Smooth muscle cell (in vitro differentiated cells): ENCODE measurements around the gene DPYD. TPM values are rescaled to one million over a fixed set of nuclear protein-coding genes. Genes with fewer than 3 reads are reported as not detected.

Experiments
- DNase-seq: peaks from one replicate; lab custom pipeline; 2025; ENCODE audit not compliant: unreplicated experiment; lab: John Stamatoyannopoulos, UW
- H2AFZ ChIP-seq: fragments of 200-600 bp; sonication (generic); 2 replicates; pipeline ENCODE4 v1.6.0; 2016; ENCODE audit warnings: antibody characterized with exemption, low read depth, mild to moderate bottlenecking
- H3F3A ChIP-seq: fragments of 200-600 bp; sonication (generic); 2 replicates; pipeline ENCODE4 v1.6.0; 2017; ENCODE audit warnings: antibody characterized with exemption, low read depth
- H3K27ac ChIP-seq: fragments of 200-600 bp; sonication (generic); 2 replicates; pipeline ENCODE4 v1.5.1; 2016; ENCODE audit warnings: low read depth, mild to moderate bottlenecking
- H3K27me3 ChIP-seq: fragments of 200-600 bp; sonication (generic); 2 replicates; pipeline ENCODE4 v1.6.1; 2016; ENCODE audit warnings: low read depth, mild to moderate bottlenecking
- H3K36me3 ChIP-seq: fragments of 200-600 bp; sonication (generic); 2 replicates; pipeline ENCODE4 v1.5.1; 2016; ENCODE audit warnings: low read depth
- H3K4me1 ChIP-seq: fragments of 200-600 bp; sonication (generic); 2 replicates; pipeline ENCODE4 v1.5.1; 2016; ENCODE audit warnings: low read depth
- H3K4me2 ChIP-seq: fragments of 200-600 bp; sonication (generic); 2 replicates; pipeline ENCODE4 v1.6.0; 2016; ENCODE audit warnings: mild to moderate bottlenecking
- H3K4me3 ChIP-seq: fragments of 200-600 bp; sonication (generic); 2 replicates; pipeline ENCODE4 v1.5.1; 2016; ENCODE audit warnings: mild to moderate bottlenecking
- H3K79me2 ChIP-seq: fragments of 200-600 bp; sonication (generic); 2 replicates; pipeline ENCODE4 v1.6.0; 2016; ENCODE audit warnings: low read depth, mild to moderate bottlenecking
- H3K9ac ChIP-seq: fragments of 200-600 bp; sonication (generic); 2 replicates; pipeline ENCODE4 v1.6.0; 2016; ENCODE audit warnings: low read depth
- H3K9me3 ChIP-seq: fragments of 200-600 bp; sonication (generic); replicated peaks from 2 replicates; pipeline ENCODE4 v1.5.1; 2016; ENCODE audit warnings: low read depth
- H4K20me1 ChIP-seq: fragments of 200-600 bp; sonication (generic); 2 replicates; pipeline ENCODE4 v1.6.0; 2016; ENCODE audit warnings: low read depth
- WGBS: methylation state at CpG from one replicate; pipeline ENCODE4 v1.1.7; 2016; ENCODE audit warnings: low lambda C conversion rate; 5-methylcytosine and 5-hydroxymethylcytosine counted together
- polyA plus RNA-seq: library from polyadenylated mRNA; unstranded; fragments of >200 nt; fragmentation: Nextera tagmentation; extraction: Ambion mirVana; gene quantifications from 2 replicates; pipeline ENCODE4 v1.2.1, GENCODE V29; 2016
- total RNA-seq: library from RNA; depleted of rRNA; stranded (reverse); fragments of >200 nt; gene quantifications from 2 replicates; pipeline ENCODE4 v1.2.3, GENCODE V29; 2014
- TF ChIP-seq, protein P1 (sequence below): fragments of 200-600 bp; sonication (generic); IDR thresholded peaks from 2 replicates; pipeline ENCODE4 v1.5.1; 2017; ENCODE audit warnings: borderline replicate concordance, mild to moderate bottlenecking, antibody characterized with exemption; ENCODE audit not compliant: insufficient read depth, poor library complexity, severe bottlenecking

The DPYD gene
- total and polyA plus RNA-seq, 2 experiments from 2014 or later = 1.8 to 2.0 TPM

DNA sequence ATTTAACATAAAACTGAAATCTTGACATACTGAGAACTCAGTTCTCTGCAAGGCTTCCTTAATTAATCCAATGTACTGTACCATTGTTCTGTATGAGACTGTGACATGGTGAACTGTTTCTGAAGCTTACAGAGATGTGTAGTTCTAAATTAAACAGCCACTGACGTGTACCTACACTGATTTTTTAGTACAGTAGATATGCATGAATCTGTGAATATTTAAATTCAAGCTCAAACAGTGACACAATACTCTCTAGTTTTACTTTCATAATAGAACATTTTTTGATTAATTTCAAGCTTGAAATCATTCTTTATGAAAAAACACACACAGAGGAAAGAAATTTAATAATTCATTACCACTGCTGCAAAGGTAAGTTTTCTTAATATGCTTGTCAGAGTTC, 621.9 kb downstream of the DPYD start:
- no peaks in the 10 kb centered on the region for H3K9me3 ChIP-seq
- H2AFZ ChIP-seq = no peak overlapping the region
- no peaks in the 10 kb centered on the region for H3K36me3 ChIP-seq
- WGBS = 92% methylated on average over 1 of the region's 1 CpG
- H4K20me1 ChIP-seq = no peaks in the 10 kb centered on the region
- H3F3A ChIP-seq = no peaks in the 10 kb centered on the region
- no peak overlapping the region for H3K4me2 ChIP-seq
- H3K27me3 ChIP-seq = peaks cover 8% of the 10 kb centered on the region
- no peak overlapping the region for H3K9ac ChIP-seq
- no peak overlapping the region for H3K27ac ChIP-seq
- TF ChIP-seq, protein P1, sequence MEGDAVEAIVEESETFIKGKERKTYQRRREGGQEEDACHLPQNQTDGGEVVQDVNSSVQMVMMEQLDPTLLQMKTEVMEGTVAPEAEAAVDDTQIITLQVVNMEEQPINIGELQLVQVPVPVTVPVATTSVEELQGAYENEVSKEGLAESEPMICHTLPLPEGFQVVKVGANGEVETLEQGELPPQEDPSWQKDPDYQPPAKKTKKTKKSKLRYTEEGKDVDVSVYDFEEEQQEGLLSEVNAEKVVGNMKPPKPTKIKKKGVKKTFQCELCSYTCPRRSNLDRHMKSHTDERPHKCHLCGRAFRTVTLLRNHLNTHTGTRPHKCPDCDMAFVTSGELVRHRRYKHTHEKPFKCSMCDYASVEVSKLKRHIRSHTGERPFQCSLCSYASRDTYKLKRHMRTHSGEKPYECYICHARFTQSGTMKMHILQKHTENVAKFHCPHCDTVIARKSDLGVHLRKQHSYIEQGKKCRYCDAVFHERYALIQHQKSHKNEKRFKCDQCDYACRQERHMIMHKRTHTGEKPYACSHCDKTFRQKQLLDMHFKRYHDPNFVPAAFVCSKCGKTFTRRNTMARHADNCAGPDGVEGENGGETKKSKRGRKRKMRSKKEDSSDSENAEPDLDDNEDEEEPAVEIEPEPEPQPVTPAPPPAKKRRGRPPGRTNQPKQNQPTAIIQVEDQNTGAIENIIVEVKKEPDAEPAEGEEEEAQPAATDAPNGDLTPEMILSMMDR = no peak
- DNase-seq = no peak
- no peak overlapping the region for H3K4me3 ChIP-seq
- no peaks in the 10 kb centered on the region for H3K4me1 ChIP-seq
- no peaks in the 10 kb centered on the region for H3K79me2 ChIP-seq

DNA sequence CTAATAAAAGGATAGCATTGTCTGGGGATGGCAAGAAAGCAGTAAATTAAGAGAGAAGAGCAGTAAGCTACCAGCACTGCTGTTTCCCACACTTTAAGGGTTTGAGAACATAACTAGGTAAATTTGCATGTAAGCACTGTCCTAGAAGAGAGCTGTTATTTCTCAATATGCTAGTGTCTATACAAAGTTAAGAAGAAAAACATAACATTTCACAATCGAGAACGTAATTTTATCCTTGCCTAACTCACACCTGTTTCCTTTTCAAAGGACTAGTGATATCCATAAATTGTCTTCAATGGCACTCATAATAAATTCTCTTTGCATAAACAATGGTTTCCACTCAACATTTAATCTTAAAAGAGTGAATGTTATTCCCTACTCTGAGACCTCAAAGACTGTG, 623.2 kb downstream of the DPYD start:
- Histone ChIP-seq H3K4me1 (no peaks in the 10 kb centered on the region), H3F3A (no peaks in the 10 kb centered on the region), H3K9ac (no peak overlapping the region), H3K27ac (no peak overlapping the region), H3K27me3 (peaks cover 4% of the 10 kb centered on the region), H2AFZ (no peak overlapping the region), H3K79me2 (no peaks in the 10 kb centered on the region), H3K36me3 (no peaks in the 10 kb centered on the region), H3K4me3 (no peak overlapping the region), H3K4me2 (no peak overlapping the region), H3K9me3 (no peaks in the 10 kb centered on the region), H4K20me1 (no peaks in the 10 kb centered on the region)
- DNase-seq = no peak
- 98% methylated on average over 2 of the region's 2 CpGs for WGBS
- TF ChIP-seq, protein P1 = no peak

DNA sequence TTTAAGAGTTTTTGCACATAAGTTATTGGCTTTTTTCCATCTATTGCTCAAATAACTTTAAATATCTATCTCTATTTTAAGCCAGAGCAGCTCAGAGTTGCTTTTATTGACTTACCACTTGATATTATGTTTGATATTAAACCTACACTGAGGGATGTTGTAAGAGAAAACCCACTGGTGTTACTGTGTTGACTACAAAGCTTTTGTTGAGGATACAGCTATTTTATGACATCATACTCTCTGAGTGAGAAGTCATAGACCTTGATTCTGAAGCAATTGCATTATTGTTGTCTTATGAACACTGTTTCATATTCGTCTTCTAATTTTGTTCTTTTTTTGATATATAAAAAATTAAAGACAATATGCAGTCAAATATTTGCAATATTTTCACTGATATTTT, 638.9 kb downstream of the DPYD start:
- no peak overlapping the region for H3K4me2 ChIP-seq
- no peak overlapping the region for H3K9ac ChIP-seq
- no peak overlapping the region for H3K4me3 ChIP-seq
- no peak overlapping the region for H3K27ac ChIP-seq
- 63% methylated on average over 1 of the region's 1 CpG for WGBS
- H3K27me3 ChIP-seq = no peaks in the 10 kb centered on the region
- no peaks in the 10 kb centered on the region for H3F3A ChIP-seq
- DNase-seq = no peak
- no peaks in the 10 kb centered on the region for H4K20me1 ChIP-seq
- H3K9me3 ChIP-seq = peaks cover 4% of the 10 kb centered on the region
- TF ChIP-seq, protein P1 = no peak
- H3K36me3 ChIP-seq = no peaks in the 10 kb centered on the region
- H3K4me1 ChIP-seq = no peaks in the 10 kb centered on the region
- no peaks in the 10 kb centered on the region for H3K79me2 ChIP-seq
- H2AFZ ChIP-seq = no peak overlapping the region

DNA sequence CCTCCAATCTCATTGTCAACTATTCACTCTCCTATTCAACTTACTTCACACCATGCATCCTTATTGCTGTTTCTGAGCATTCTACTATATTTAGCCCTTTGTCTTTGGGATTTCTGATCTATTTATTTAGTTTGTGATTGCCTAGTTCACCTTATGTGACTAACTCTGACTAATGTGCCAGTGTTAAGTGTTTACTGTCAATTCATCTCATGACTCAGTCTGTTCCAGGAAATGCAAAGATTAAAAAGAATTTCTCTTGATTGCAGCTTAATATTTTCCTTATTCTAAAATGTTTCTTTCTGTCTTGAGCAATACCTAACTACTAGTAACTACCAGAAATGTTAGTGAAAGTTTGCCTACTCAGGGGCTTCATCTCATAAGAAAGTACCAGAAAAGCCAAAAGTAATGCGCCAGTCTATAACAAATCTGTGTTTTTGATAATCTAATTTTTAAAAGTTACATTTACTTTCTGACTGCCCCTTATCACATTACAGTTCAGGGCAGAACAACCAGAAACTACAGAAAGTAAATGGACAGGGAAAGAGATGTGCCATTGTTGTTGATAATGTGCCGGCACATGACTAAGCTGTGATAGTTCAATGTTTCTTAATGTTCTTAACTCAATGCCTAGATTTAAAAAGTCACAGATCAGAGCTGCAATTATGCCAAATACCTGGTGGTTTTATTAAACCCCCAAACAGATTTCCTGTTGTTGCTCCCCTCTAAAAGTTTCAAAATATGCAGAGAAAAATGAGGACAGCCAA, 642.8 kb downstream of the DPYD start:
- Histone ChIP-seq H3F3A (no peaks in the 10 kb centered on the region), H2AFZ (peak overlapping the region; percentile 8), H3K36me3 (no peaks in the 10 kb centered on the region), H3K9ac (no peak overlapping the region), H4K20me1 (no peaks in the 10 kb centered on the region), H3K27me3 (no peaks in the 10 kb centered on the region), H3K79me2 (no peaks in the 10 kb centered on the region), H3K27ac (peak overlapping the region; percentile 55), H3K4me1 (no peaks in the 10 kb centered on the region), H3K4me3 (no peak overlapping the region), H3K9me3 (no peaks in the 10 kb centered on the region), H3K4me2 (peak overlapping the region; percentile 23)
- WGBS = 89% methylated on average over 2 of the region's 2 CpGs
- TF ChIP-seq, protein P1 = no peak
- no peak for DNase-seq
